A673 (cell line): ENCODE results near the gene RGS6.

Experiments used
- EZH2 ChIP-seq: fragments of 200-600 bp; sonication (generic); IDR thresholded peaks from 2 replicates; pipeline ENCODE4 v1.6.1; 2017; ENCODE audit warnings: borderline replicate concordance, low read depth, mild to moderate bottlenecking, mixed read lengths, antibody characterized with exemption, low read length; ENCODE audit not compliant: poor library complexity, severe bottlenecking
- TF ChIP-seq, protein P1 (sequence below): fragments of 300-800, 200-600 bp; sonication (generic); conservative IDR thresholded peaks from 2 replicates; pipeline ENCODE4 v1.5.1; 2017; ENCODE audit warnings: low read depth, mild to moderate bottlenecking, antibody characterized with exemption, low read length, moderate library complexity, mixed read lengths

DNA sequence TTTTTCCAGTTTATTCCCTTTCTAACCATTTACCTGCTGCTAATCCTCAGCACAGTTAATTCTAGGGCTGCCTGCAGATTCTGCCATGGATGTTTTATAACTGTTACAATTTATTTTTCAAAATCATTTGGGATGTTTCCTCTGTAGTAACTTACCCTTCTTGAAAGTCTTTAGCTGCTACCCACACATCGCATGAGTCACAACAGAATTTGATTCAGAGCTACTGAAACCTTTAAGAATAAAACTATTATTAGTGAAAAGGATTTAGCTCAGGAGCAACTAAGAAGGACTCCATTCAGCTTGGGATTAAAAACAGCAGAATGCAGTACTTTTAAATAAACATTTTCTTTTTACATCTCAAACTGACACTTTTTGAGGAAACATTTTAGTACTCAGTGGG is 41.7 kb upstream of the RGS6 start:
- TF ChIP-seq, protein P1, sequence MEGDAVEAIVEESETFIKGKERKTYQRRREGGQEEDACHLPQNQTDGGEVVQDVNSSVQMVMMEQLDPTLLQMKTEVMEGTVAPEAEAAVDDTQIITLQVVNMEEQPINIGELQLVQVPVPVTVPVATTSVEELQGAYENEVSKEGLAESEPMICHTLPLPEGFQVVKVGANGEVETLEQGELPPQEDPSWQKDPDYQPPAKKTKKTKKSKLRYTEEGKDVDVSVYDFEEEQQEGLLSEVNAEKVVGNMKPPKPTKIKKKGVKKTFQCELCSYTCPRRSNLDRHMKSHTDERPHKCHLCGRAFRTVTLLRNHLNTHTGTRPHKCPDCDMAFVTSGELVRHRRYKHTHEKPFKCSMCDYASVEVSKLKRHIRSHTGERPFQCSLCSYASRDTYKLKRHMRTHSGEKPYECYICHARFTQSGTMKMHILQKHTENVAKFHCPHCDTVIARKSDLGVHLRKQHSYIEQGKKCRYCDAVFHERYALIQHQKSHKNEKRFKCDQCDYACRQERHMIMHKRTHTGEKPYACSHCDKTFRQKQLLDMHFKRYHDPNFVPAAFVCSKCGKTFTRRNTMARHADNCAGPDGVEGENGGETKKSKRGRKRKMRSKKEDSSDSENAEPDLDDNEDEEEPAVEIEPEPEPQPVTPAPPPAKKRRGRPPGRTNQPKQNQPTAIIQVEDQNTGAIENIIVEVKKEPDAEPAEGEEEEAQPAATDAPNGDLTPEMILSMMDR = no peak
- no peak for TF ChIP-seq EZH2
